ENCODE results near the gene NAALAD2. TPM values are rescaled to one million over a fixed set of nuclear protein-coding genes. Genes with fewer than 3 reads are reported as not detected.

The NAALAD2 gene
- total RNA-seq, 1 experiment from 2014 or later, result 3.9 TPM

GRCh38 chr11:90100431-90100830 is 34.0 kb upstream of the NAALAD2 start:
- POLR2A ChIA-PET (ENCODE audit: low non-redundant PET), result no interaction called here
- H3K27ac ChIP-seq (ENCODE audit: low read depth, low read length, poor library complexity, severe bottlenecking), result no peak overlapping the region
- H3K36me3 ChIP-seq (ENCODE audit: insufficient read depth, low read length, poor library complexity, severe bottlenecking), result no peaks in the 10 kb centered on the region
- TF ChIP-seq EZH2 (IDR thresholded peaks at IDR 0.05; ENCODE audit: borderline replicate concordance, low read depth, low read length, poor library complexity, severe bottlenecking) (no peak), CTCF (conservative IDR thresholded peaks at IDR 0.05; ENCODE audit: low read depth, low read length) (no peak)
- H3K27me3 ChIP-seq (replicated peaks; ENCODE audit: insufficient read depth, low read depth, low read length, poor library complexity), result no peaks in the 10 kb centered on the region
- no TSS peak for BruUV-seq (replicated peaks)
- CTCF ChIA-PET, result no interaction called here
- no peaks in the 10 kb centered on the region for H3K4me1 ChIP-seq (ENCODE audit: insufficient read depth, low read length, poor library complexity, severe bottlenecking)
- no peak overlapping the region for H3K4me3 ChIP-seq (ENCODE audit: low read depth, low read length, poor library complexity, severe bottlenecking)
- DNase-seq (ENCODE audit: low spot score), result no peak
- intact Hi-C loops (cut with micrococcal nuclease; ENCODE audit: unreplicated experiment), result no loop called here
- no peaks in the 10 kb centered on the region for H3K9me3 ChIP-seq (ENCODE audit: low read depth, low read length, poor library complexity, severe bottlenecking)

- DNase-seq (ENCODE audit: low spot score), result peak; percentile 37
- ChIA-PET POLR2A (ENCODE audit: low non-redundant PET) (no interaction called here), CTCF (no interaction called here)
- TF ChIP-seq CTCF (conservative IDR thresholded peaks at IDR 0.05; ENCODE audit: low read depth, low read length) (peak; percentile 61), EZH2 (IDR thresholded peaks at IDR 0.05; ENCODE audit: borderline replicate concordance, low read depth, low read length, poor library complexity, severe bottlenecking) (no peak)
- Histone ChIP-seq H3K36me3 (ENCODE audit: insufficient read depth, low read length, poor library complexity, severe bottlenecking) (no peaks in the 10 kb centered on the region), H3K4me3 (ENCODE audit: low read depth, low read length, poor library complexity, severe bottlenecking) (no peak overlapping the region), H3K4me1 (ENCODE audit: insufficient read depth, low read length, poor library complexity, severe bottlenecking) (no peaks in the 10 kb centered on the region), H3K27ac (ENCODE audit: low read depth, low read length, poor library complexity, severe bottlenecking) (no peak overlapping the region), H3K27me3 (replicated peaks; ENCODE audit: insufficient read depth, low read depth, low read length, poor library complexity) (no peaks in the 10 kb centered on the region), H3K9me3 (ENCODE audit: low read depth, low read length, poor library complexity, severe bottlenecking) (no peaks in the 10 kb centered on the region)
- BruUV-seq (replicated peaks), result no TSS peak
- intact Hi-C loops (cut with micrococcal nuclease; ENCODE audit: unreplicated experiment), result no loop called here
Measured at GRCh38 chr11:90113541-90113940, 20.9 kb upstream of the NAALAD2 start.

GRCh38 chr11:90120191-90120590 is 14.3 kb upstream of the NAALAD2 start:
- Histone ChIP-seq H3K4me3 (ENCODE audit: low read depth, low read length, poor library complexity, severe bottlenecking) (no peak overlapping the region), H3K27ac (ENCODE audit: low read depth, low read length, poor library complexity, severe bottlenecking) (no peak overlapping the region), H3K9me3 (ENCODE audit: low read depth, low read length, poor library complexity, severe bottlenecking) (no peaks in the 10 kb centered on the region), H3K36me3 (ENCODE audit: insufficient read depth, low read length, poor library complexity, severe bottlenecking) (no peaks in the 10 kb centered on the region), H3K4me1 (ENCODE audit: insufficient read depth, low read length, poor library complexity, severe bottlenecking) (no peaks in the 10 kb centered on the region), H3K27me3 (replicated peaks; ENCODE audit: insufficient read depth, low read depth, low read length, poor library complexity) (no peaks in the 10 kb centered on the region)
- TF ChIP-seq CTCF (conservative IDR thresholded peaks at IDR 0.05; ENCODE audit: low read depth, low read length) (no peak), EZH2 (IDR thresholded peaks at IDR 0.05; ENCODE audit: borderline replicate concordance, low read depth, low read length, poor library complexity, severe bottlenecking) (no peak)
- no peak for DNase-seq (ENCODE audit: low spot score)
- intact Hi-C loops (cut with micrococcal nuclease; ENCODE audit: unreplicated experiment), result no loop called here
- ChIA-PET CTCF (no interaction called here), POLR2A (ENCODE audit: low non-redundant PET) (no interaction called here)
- BruUV-seq (replicated peaks), result no TSS peak
